HuH-7 (cell line): Measurements from ENCODE around the gene YIPF6.
"Not testable (repeated sequence)": the region's sequence is repeated elsewhere in the genome, so short reads cannot be mapped to it uniquely, and the experiment has no call there.

Source experiments
- DNase-seq: peaks from one replicate; pipeline ENCODE4 v3.0.0; 2011; ENCODE audit warnings: low spot score

The YIPF6 gene, protein sequence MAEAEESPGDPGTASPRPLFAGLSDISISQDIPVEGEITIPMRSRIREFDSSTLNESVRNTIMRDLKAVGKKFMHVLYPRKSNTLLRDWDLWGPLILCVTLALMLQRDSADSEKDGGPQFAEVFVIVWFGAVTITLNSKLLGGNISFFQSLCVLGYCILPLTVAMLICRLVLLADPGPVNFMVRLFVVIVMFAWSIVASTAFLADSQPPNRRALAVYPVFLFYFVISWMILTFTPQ

DNA sequence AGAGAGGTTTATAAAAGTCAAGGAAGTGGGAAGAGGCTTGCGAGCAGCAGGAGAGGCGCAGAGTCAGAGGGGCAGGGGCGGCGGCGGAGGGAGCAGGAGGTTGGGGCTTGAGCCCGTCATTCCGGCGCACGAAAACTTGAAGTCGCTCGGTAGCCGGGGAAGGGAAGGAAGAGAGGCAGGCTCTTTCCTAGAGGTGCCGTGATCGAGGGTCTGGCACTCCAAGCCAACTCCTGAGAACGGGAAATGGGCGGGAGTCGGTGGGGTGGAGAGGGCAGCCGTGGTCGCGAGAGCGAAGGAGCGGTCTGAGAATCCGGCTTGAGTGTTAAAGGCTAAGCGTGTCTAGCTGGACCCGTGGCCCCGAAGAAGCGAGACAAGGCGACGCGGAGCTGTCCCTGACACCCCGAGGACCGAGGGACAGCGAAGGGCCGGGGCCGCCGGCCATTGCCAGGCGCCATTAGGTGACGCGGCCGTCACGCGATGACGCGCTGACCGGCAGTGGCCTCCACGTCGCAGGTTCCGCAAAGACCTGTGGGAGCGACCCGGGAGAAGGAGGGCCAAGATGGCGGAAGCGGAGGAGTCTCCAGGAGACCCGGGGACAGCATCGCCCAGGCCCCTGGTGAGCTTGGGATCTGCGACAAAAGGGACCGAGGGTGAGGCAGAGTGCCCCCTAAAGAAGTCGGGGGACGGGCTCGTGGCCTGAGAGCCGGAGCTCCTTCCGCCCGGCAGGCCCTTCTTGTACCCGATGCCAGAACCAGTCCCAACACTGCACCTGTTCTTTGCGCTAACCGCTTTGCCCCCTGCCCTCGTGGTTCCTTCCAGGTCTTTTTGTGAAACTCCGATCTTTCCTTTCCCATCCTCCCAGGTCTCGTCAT, at the start of gene YIPF6:
Gene YIPF6 (plus strand): TSS at position 544 of the 872 bp plus-strand sequence. CDS start 16 bp downstream, at position 560.
- peak; percentile 76 for DNase-seq

GRCh38 chrX:68451720-68452119, 47.1 kb upstream of the YIPF6 start:
- DNase-seq, result no peak

GRCh38 chrX:68454476-68455150, 44.2 kb upstream of the YIPF6 start:
- no peak for DNase-seq

- no peak for DNase-seq
Measured at GRCh38 chrX:68455151-68455510, 43.7 kb upstream of the YIPF6 start.

DNA sequence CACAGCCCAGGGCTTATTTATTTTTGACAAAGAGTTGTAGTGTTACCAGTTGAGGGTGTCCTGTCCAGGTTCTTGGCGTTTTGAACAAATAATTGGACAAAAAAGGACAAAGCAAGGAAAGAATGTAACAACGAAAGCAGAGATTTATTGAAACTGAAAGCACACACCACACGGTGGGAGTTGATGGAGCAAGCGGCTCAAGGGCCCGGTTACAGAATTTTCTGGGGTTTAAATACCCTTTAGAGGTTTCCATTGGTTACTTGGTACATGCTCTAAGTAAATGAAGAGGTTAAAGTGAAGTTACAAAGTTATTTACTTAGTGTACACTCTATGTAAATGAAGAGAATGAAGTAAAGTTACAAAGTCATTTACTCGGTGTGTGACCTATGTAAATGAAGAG, 37.8 kb upstream of the YIPF6 start:
- DNase-seq, result no peak

GRCh38 chrX:68461576-68461975, 37.3 kb upstream of the YIPF6 start:
- DNase-seq, result no peak

DNA sequence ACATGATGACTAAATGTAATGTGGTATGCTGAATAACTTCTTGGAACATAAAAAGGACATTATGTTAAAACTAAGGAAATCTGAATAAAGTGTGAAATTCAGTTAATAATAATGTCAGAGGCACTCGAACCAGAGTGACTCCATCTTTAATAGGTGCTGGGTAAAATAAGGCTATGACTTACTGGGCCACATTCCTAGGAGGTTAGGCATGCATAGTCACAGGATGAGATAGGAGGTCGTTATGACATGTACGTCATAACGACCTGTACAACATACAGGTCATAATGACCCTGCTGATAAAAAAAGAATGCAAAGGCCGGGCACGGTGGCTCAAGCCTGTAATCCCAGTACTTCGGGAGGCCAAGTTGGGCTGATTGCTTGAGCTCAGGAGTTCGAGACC, 36.7 kb upstream of the YIPF6 start:
- no peak for DNase-seq

GRCh38 chrX:68462653-68463052, 36.2 kb upstream of the YIPF6 start:
- no peak for DNase-seq

GRCh38 chrX:68463880-68464279, 35.0 kb upstream of the YIPF6 start:
- no peak for DNase-seq

- no peak for DNase-seq
Measured at GRCh38 chrX:68464796-68465195, 34.1 kb upstream of the YIPF6 start.

DNA sequence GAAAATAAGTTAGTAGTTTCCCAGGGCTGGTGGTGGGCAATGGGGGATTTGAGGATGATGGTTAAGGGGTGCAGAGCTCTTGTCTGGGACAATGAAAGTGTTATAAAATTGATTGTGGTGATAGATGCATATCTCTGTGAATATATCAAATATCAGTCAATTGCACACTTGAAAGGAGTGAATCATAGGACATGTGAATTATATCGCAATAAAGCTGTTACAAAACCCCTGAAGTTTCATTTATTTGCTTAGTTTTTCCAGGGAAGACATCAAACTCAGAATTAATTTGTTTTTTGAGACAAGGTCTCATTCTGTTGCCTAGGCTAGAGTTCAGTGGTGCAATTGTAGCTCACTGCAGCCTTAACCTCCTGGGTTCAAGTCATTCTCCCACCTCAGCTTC, 17.9 kb upstream of the YIPF6 start:
- DNase-seq, result no peak

GRCh38 chrX:68486198-68486597, 12.7 kb upstream of the YIPF6 start:
- not testable (repeated sequence) for DNase-seq

DNA sequence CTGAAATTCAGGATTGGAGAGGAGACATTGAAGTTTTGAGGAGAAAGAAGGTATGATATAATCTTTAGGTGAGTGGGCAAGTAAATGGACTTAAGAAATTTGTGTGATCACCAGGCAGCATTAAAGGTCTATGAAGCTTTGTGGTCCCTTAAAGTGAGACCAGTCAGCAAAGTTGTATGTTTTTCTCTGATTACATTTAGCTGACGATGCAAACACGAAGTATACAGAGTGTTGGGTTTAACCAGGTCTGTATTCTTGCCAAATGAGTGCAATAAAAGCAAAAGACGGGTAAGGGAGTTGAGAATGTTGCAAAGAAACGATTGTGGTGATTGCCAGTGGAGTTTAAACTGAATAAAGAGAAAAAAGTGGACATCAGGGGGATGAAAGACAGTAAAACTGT, 11.6 kb upstream of the YIPF6 start:
- no peak for DNase-seq

- DNase-seq, result no peak
Measured at GRCh38 chrX:68487924-68488323, 10.9 kb upstream of the YIPF6 start.

GRCh38 chrX:68488657-68489056, 10.2 kb upstream of the YIPF6 start:
- peak; percentile 51 for DNase-seq

- DNase-seq, result peak; percentile 62
Measured at GRCh38 chrX:68490644-68491043, 8.2 kb upstream of the YIPF6 start.

GRCh38 chrX:68492583-68492982, 6.3 kb upstream of the YIPF6 start:
- no peak for DNase-seq

DNA sequence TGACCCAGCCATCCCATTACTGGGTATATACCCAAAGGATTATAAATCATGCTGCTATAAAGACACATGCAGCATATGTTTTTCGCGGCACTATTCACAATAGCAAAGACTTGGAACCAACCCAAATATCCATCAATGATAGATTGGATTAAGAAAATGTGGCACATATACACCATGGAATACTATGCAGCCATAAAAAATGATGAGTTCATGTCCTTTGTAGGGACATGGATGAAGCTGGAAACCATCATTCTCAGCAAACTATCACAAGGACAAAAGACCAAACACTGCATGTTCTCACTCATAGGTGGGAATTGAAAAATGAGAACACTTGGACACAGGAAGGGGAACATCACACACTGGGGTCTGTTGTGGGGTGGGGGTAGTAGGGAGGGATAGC, 5.1 kb upstream of the YIPF6 start:
- DNase-seq, result not testable (repeated sequence)

DNA sequence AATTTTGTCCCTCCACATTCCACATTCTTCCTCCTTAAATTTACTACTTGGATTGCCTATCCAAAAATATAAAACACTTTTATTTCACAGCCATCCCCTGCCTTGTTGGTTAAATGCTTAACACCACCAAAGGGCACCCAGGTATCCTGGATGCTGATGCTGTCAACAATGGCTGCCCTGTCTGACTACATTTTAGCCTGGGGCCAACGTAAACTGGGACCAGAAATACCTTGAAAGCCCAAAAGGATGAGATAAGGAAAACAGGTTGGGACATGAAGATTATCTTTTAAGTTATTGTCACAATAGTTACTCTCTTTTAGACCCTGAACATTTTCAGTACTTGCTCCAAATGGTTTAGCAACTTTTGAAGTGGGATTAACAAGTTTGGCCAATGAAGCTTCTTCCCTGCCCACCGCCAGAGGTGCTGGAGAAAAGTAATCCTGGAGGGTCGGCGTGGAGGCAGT, 775 bp upstream of the YIPF6 start:
- peak; percentile 20 for DNase-seq

DNA sequence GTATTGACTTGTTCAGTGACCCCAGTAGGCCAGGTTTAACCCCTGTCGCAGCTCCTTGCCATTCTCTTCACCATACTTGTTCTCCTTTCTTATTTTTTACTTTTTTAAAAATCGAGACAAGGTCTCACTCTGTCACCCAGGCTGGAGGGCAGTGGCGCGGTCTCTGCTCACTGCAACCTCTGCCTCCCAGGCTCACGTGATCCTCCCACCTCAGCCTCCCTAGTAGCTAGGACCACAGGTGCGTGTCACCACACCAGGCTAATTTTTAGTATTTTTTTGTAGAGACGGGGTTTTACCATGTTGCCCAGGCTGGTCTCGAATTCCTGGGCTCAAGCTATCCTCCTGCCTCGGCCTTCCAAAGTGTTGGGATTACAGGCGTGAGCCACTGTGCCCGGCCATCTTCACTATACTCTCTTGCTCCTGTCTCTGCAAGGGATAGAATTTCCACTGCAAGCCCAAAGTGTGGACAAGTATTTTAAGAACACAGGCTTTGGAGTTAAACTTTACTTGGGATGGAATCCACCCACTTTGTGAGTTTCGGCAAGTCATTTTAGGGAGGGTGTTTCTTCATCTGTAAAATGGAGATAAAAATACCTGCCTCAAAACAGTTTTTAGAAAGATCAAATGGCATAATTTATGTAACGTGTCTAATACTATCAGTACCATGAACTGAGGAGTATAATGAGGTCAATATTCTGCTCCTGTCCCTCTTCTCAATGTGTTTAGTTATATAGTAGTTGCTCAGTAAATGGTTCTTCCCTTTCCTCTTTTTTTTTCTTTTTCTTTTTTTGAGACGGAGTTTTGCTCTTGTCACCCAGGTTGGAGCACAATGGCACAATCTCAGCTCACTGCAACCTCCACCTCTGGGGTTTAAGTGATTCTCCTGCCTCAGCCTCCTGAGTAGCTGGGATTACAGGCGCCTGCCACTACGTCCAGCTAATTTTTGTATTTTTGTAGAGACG, 973 bp downstream of the YIPF6 start:
- no peak for DNase-seq

DNA sequence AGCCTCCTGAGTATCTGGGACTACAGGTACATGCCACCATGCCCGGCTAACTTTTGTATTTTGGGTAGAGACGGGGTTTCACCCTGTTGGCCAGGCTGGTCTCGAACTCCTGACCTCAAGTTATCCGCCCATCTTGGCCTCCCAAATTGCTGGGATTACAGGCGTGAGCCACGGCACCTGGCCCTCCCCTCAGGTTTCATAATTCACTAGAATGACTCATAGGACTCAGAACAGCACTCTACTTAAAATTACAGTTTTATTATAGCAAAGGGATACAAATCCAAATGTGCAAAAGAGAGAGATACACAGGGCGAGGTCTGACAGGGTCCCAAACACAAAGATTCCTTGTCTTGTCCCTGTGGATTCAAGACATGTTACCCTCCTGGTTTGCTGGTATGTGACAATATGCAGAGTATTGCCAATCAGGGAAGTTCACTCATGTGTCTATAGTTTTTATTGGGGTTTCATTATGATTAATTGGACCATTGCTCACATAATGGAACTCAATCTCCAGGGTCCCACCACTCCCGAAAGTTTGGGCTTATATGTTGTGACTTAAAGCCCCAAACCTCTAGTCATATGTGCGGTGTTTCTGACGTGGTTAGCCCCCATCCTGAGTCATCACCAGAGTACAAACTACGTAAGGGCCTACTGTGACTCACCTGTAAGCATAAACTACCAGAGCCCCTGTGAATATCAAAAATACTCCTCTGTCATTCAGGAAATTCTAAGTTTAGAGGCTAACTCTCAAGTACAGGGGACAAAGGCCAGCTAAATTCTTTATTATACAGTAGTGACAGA, 5.2 kb downstream of the YIPF6 start:
- no peak for DNase-seq
